HepG2 (cell line): ENCODE measurements around the gene ADPRM. TPM values are rescaled to one million over a fixed set of nuclear protein-coding genes. Genes with fewer than 3 reads are reported as not detected.

Source experiments
- ATAC-seq: fragments of 200-7000 bp; cut with Tn5 transposase; 3 replicates; pipeline ENCODE4 v1.9.1; 2020; ENCODE audit warnings: mild to moderate bottlenecking, moderate library complexity
- BruUV-seq: library from RNA; stranded (reverse); fragments of 400-500 nt; replicated peaks from 2 replicates; lab custom pipeline; 2021; lab: Mats Ljungman, UMichigan
- CTCF ChIA-PET: fragments of 300-600 bp; formaldehyde crosslinking; extraction: SDS; loops from one replicate; lab custom pipeline; 2021; ENCODE audit warnings: low total read pairs, inconsistent platforms, low intra/inter-chr PET ratio; lab: Yijun Ruan, JAX
- POLR2A ChIA-PET: fragments of 350-600 bp; sonication (Branson Sonifier 250); formaldehyde crosslinking; loops from one replicate; lab custom pipeline; 2020; ENCODE audit warnings: antibody characterized with exemption, inconsistent platforms; lab: Yijun Ruan, JAX
- DNase-seq: peaks from one replicate; pipeline ENCODE4 v3.0.0-alpha.2; 2015; ENCODE audit warnings: low spot score
- FAIRE-seq: peaks from 3 replicates; lab custom pipeline; 2011; peaks lifted over from hg19 to GRCh38; lab: Jason Lieb, UNC
- H2AFZ ChIP-seq: one replicate; pipeline ENCODE4 v1.6.1; 2011; ENCODE audit warnings: low read length, inconsistent platforms
- H3K27ac ChIP-seq: fragments of 300-600 bp; 3 replicates; pipeline ENCODE4 v1.8.0; 2011; ENCODE audit warnings: mixed run types, mild to moderate bottlenecking, mixed read lengths, low read length, inconsistent platforms; ENCODE audit not compliant: insufficient read depth; ENCODE audit errors: extremely low read length
- H3K27me3 ChIP-seq, 2 experiments: fragments of 200-600 bp in 1 of 2; 2 replicates in 1 of 2; 3 replicates in 1 of 2; pipeline versions ENCODE4 v1.6.0 to v1.8.0; 2011; ENCODE audit warnings: low read length in 2 of 2, mild to moderate bottlenecking in 2 of 2, moderate library complexity in 2 of 2, inconsistent platforms in 1 of 2; ENCODE audit not compliant: insufficient read depth in 2 of 2, control insufficient read depth in 1 of 2
- H3K36me3 ChIP-seq, 2 experiments: fragments of 200-600 bp in 1 of 2; replicated peaks in 1 of 2; 2 replicates in 1 of 2; 3 replicates in 1 of 2; pipeline versions ENCODE4 v1.5.1 to v1.8.0; 2011; ENCODE audit warnings: low read length in 2 of 2, inconsistent platforms in 1 of 2; ENCODE audit not compliant: insufficient read depth in 2 of 2, control insufficient read depth in 1 of 2
- H3K4me1 ChIP-seq: 2 replicates; pipeline ENCODE4 v1.5.1; 2012; ENCODE audit warnings: low read length, inconsistent platforms; ENCODE audit not compliant: insufficient read depth
- H3K4me2 ChIP-seq: 2 replicates; pipeline ENCODE4 v1.6.0; 2011; ENCODE audit warnings: low read depth, low read length, inconsistent platforms
- H3K4me3 ChIP-seq, 3 experiments: fragments of 200-600 bp in 1 of 3; sonication (generic), shearing (Covaris generic) in 1 of 3; replicated peaks in 1 of 3; 2 replicates each; pipeline ENCODE4 v1.5.1; 2011 to 2016; ENCODE audit warnings: low read length in 3 of 3, inconsistent platforms in 2 of 3, low read depth in 2 of 3, mild to moderate bottlenecking in 2 of 3, control low read depth in 1 of 3, mixed read lengths in 1 of 3; ENCODE audit not compliant: insufficient read depth in 1 of 3
- H3K79me2 ChIP-seq: one replicate; pipeline ENCODE4 v1.6.1; 2011; ENCODE audit warnings: low read length, inconsistent platforms; ENCODE audit not compliant: insufficient read depth
- H3K9ac ChIP-seq: 2 replicates; pipeline ENCODE4 v1.6.0; 2011; ENCODE audit warnings: mild to moderate bottlenecking, low read depth, low read length, inconsistent platforms; ENCODE audit not compliant: insufficient read depth
- H3K9me3 ChIP-seq: 2 replicates; pipeline ENCODE4 v1.5.1; 2012; ENCODE audit warnings: mild to moderate bottlenecking, low read length
- H4K20me1 ChIP-seq: 2 replicates; pipeline ENCODE4 v1.6.0; 2011; ENCODE audit warnings: inconsistent platforms, mild to moderate bottlenecking, low read length, moderate library complexity; ENCODE audit not compliant: insufficient read depth
- BCL6 ChIP-seq: IDR thresholded peaks from 2 replicates; pipeline ENCODE4 v1.6.1; 2016; ENCODE audit warnings: missing genetic modification reagents, missing compliant biosample characterization
- BRD4 ChIP-seq: sonication (generic); formaldehyde crosslinking; IDR thresholded peaks from 2 replicates; pipeline ENCODE4 v1.4.0; 2020; ENCODE audit warnings: missing genetic modification reagents
- CTCF ChIP-seq: sonication (generic); formaldehyde crosslinking; IDR thresholded peaks from 2 replicates; pipeline ENCODE4 v1.5.0; 2020; ENCODE audit warnings: mild to moderate bottlenecking, missing genetic modification reagents, moderate library complexity
- ELF3 ChIP-seq: IDR thresholded peaks from 2 replicates; pipeline ENCODE4 v1.6.1; 2016; ENCODE audit warnings: missing genetic modification reagents, missing compliant biosample characterization
- FOSL1 ChIP-seq: sonication (generic); formaldehyde crosslinking; IDR thresholded peaks from 2 replicates; pipeline ENCODE4 v1.9.0; 2021; ENCODE audit warnings: missing genetic modification reagents, borderline replicate concordance
- FOXP1 ChIP-seq, 2 experiments: fragments of 450-650 bp in 1 of 2; IDR thresholded peaks; 2 replicates each; pipeline ENCODE4 v1.6.1; 2017 to 2018; ENCODE audit warnings: antibody characterized with exemption in 1 of 2
- MXD1 ChIP-seq: sonication (generic); formaldehyde crosslinking; IDR thresholded peaks from 2 replicates; pipeline ENCODE4 v1.4.0; 2020; ENCODE audit warnings: mild to moderate bottlenecking, missing genetic modification reagents
- MYC ChIP-seq: sonication (generic); formaldehyde crosslinking; IDR thresholded peaks from 2 replicates; pipeline ENCODE4 v1.9.0; 2021; ENCODE audit warnings: missing genetic modification reagents, borderline replicate concordance
- STAG1 ChIP-seq: sonication (generic); formaldehyde crosslinking; IDR thresholded peaks from 2 replicates; pipeline ENCODE4 v1.4.0; 2020; ENCODE audit warnings: missing genetic modification reagents
- ZNF282 ChIP-seq: fragments of 450-650 bp; IDR thresholded peaks from 2 replicates; pipeline ENCODE4 v1.6.1; 2018; ENCODE audit not compliant: partially characterized antibody
- ZNF3 ChIP-seq: IDR thresholded peaks from 2 replicates; pipeline ENCODE4 v1.7.0; 2017; ENCODE audit warnings: inconsistent platforms
- ZNF350 ChIP-seq: sonication (generic); formaldehyde crosslinking; IDR thresholded peaks from 2 replicates; pipeline ENCODE4 v1.4.0; 2020; ENCODE audit warnings: mild to moderate bottlenecking, low read depth, missing genetic modification reagents, borderline replicate concordance
- ZNF354B ChIP-seq: sonication (generic); formaldehyde crosslinking; IDR thresholded peaks from 2 replicates; pipeline ENCODE4 v1.8.0; 2022; ENCODE audit warnings: mild to moderate bottlenecking, missing genetic modification reagents
- ZNF788 ChIP-seq: sonication (generic); formaldehyde crosslinking; IDR thresholded peaks from 2 replicates; pipeline ENCODE4 v1.5.0; 2020; ENCODE audit warnings: mild to moderate bottlenecking, missing genetic modification reagents, borderline replicate concordance
- WGBS: methylation state at CpG from one replicate; pipeline ENCODE4 v1.1.6; 2017; ENCODE audit warnings: low lambda C conversion rate; 5-methylcytosine and 5-hydroxymethylcytosine counted together
- in situ Hi-C: cut with HindIII; loops from 2 replicates; pipeline ENCODE4 v1.10.0; 2017; ENCODE audit warnings: low pct_unique_long_range_greater_than_20kb; ENCODE audit not compliant: extremely low pct_ligation_motif_present
- intact Hi-C: fragments of 100-400 bp; cut with micrococcal nuclease; formaldehyde crosslinking; loops from one replicate; pipeline ENCODE4 v1.10.0; 2022; ENCODE audit not compliant: unreplicated experiment
- polyA plus RNA-seq, 8 experiments: library from polyadenylated mRNA; depleted of rRNA in 3 of 8; stranded (reverse) in 7 of 8; unstranded in 1 of 8; fragments of >200 nt; fragmentation: Illumina TruSeq in 4 of 8; extraction: Trizol in 4 of 8; gene quantifications; 2 replicates each; pipeline versions ENCODE4 v1.2.1 to v1.2.3, GENCODE V29; 2011 to 2016; ENCODE audit warnings: low read depth in 4 of 8, missing spikeins in 1 of 8, mixed read lengths in 1 of 8; ENCODE audit not compliant: insufficient read depth in 1 of 8
- total RNA-seq, 5 experiments: library from RNA; depleted of rRNA; stranded (reverse); fragments of >200 nt; fragmentation: Illumina TruSeq; extraction: Trizol; gene quantifications; 2 replicates each; pipeline ENCODE4 v1.2.3, GENCODE V29; 2016; ENCODE audit warnings: low read depth in 1 of 5
- TF ChIP-seq, protein P1 (sequence below): sonication (generic); formaldehyde crosslinking; IDR thresholded peaks from 2 replicates; pipeline ENCODE4 v1.4.0; 2020; ENCODE audit warnings: missing genetic modification reagents, borderline replicate concordance

Gene ADPRM
- total and polyA plus RNA-seq, 2 of the 13 experiments (the other 11 are each of a cell fraction or from before 2014, with no cell fraction given), result 5.6 to 10.8 TPM

DNA sequence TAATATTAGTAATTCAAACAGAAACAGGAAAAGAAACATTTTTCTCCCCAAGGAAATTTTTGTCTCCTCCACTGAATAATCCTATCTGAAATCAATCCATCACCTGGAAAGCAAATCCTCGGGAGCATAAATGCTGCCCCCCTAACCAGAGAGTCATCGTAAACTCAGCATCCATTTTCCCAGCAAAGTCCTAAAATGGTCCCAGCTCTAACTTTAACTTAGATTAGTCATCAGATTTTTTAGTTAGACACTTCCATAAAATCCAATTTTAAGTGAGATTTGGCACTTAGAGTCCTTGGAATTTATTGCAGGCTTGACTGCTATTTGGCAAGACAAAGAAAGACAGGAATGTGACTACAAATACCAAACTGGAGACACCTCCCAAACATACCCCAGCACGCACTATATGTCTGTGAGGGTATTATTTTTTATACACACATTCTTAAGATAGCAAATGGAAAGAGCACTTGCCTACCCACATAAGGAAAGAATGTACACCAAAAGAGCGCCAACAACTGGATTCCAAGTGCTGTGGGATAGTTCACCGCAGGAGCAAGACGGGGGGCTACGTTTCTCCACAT is 15.4 kb upstream of the ADPRM start:
- 97% methylated on average over 7 of the region's 7 CpGs for WGBS
- Histone ChIP-seq H3K36me3 (peaks cover 14 to 68% of the 10 kb centered on the region in 2 experiments), H3K4me3 (no peak overlapping the region), H3K27ac (no peak overlapping the region), H3K9ac (no peak overlapping the region), H3K27me3 (no peaks in the 10 kb centered on the region), H3K9me3 (no peaks in the 10 kb centered on the region), H4K20me1 (no peaks in the 10 kb centered on the region), H2AFZ (no peak overlapping the region), H3K79me2 (no peaks in the 10 kb centered on the region), H3K4me1 (no peaks in the 10 kb centered on the region), H3K4me2 (no peak overlapping the region)
- in situ Hi-C loops (no loop called here), intact Hi-C loops (no loop called here)
- POLR2A ChIA-PET, result no interaction called here
- no peak for DNase-seq
- TF ChIP-seq ZNF788 (CRISPR knock-in tag) (no peak), ZNF282 (no peak), FOXP1 (IDR thresholded peaks at IDR 0.05) (no peak), FOXP1 (CRISPR knock-in tag; IDR thresholded peaks at IDR 0.05) (no peak)
- CTCF ChIA-PET, result no interaction called here
- no TSS peak for BruUV-seq
- no peak for FAIRE-seq
- ATAC-seq, result no peak

DNA sequence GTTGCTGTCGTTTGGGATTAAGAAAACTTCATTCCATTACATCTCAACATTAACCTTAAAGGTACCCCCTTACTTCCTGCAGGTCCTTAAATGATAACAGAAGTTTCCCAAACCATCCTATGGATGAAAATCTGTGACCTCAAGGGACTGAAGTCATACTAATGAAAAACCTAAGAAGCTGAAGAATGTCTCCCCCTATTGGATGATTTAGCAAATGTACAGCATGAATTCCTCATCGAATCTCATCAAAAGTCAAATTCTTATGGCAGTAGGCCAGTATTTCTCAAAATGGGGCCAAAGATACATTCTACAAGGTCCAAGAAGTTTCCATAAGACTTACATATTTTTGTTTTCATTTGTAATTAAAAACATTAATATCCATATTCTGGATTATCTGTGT is 13.5 kb upstream of the ADPRM start:
- no peak overlapping the region for H3K9ac ChIP-seq
- H3K4me1 ChIP-seq, result no peaks in the 10 kb centered on the region
- H3K9me3 ChIP-seq, result no peaks in the 10 kb centered on the region
- H3K27me3 ChIP-seq, result no peaks in the 10 kb centered on the region
- FAIRE-seq (peak; percentile 12), DNase-seq (peak; percentile 16), ATAC-seq (no peak)
- ChIA-PET POLR2A (no interaction called here), CTCF (interaction anchor here (1.2 kb wide), 1 partner anchor 38 kb away, joined by 4 read pairs; no protein-coding TSS in a partner anchor)
- H3K4me3 ChIP-seq, result no peak overlapping the region
- no peak overlapping the region for H2AFZ ChIP-seq
- 69% methylated on average over 2 of the region's 2 CpGs for WGBS
- H3K36me3 ChIP-seq, result peaks cover 14 to 77% of the 10 kb centered on the region in 2 experiments
- no peak overlapping the region for H3K27ac ChIP-seq
- no TSS peak for BruUV-seq
- no peak overlapping the region for H3K4me2 ChIP-seq
- peaks cover 9% of the 10 kb centered on the region for H3K79me2 ChIP-seq
- intact Hi-C loops (no loop called here), in situ Hi-C loops (no loop called here)
- H4K20me1 ChIP-seq, result no peaks in the 10 kb centered on the region
- TF ChIP-seq ZNF350, result no peak
- no peak for TF ChIP-seq MYC (CRISPR knock-in tag)
- no peak for TF ChIP-seq ZNF354B (CRISPR knock-in tag)
- TF ChIP-seq FOSL1 (CRISPR knock-in tag), result no peak
- no peak for TF ChIP-seq BRD4 (CRISPR knock-in tag)
- TF ChIP-seq BCL6 (CRISPR knock-in tag), result no peak
- TF ChIP-seq, protein P1, sequence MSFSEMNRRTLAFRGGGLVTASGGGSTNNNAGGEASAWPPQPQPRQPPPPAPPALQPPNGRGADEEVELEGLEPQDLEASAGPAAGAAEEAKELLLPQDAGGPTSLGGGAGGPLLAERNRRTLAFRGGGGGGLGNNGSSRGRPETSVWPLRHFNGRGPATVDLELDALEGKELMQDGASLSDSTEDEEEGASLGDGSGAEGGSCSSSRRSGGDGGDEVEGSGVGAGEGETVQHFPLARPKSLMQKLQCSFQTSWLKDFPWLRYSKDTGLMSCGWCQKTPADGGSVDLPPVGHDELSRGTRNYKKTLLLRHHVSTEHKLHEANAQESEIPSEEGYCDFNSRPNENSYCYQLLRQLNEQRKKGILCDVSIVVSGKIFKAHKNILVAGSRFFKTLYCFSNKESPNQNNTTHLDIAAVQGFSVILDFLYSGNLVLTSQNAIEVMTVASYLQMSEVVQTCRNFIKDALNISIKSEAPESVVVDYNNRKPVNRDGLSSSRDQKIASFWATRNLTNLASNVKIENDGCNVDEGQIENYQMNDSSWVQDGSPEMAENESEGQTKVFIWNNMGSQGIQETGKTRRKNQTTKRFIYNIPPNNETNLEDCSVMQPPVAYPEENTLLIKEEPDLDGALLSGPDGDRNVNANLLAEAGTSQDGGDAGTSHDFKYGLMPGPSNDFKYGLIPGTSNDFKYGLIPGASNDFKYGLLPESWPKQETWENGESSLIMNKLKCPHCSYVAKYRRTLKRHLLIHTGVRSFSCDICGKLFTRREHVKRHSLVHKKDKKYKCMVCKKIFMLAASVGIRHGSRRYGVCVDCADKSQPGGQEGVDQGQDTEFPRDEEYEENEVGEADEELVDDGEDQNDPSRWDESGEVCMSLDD (CRISPR knock-in tag), result no peak
- no peak for TF ChIP-seq ZNF3 (CRISPR knock-in tag)
- TF ChIP-seq CTCF (CRISPR knock-in tag), result peak; percentile 36; the same call in 1 of the 2 replicates
- TF ChIP-seq MXD1 (CRISPR knock-in tag), result no peak
- TF ChIP-seq STAG1 (CRISPR knock-in tag), result peak; percentile 13; the same call in 1 of the 2 replicates
- TF ChIP-seq ELF3 (CRISPR knock-in tag), result no peak
